Thymus (tissue), 11 donors: Measurements from ENCODE around the gene TFEB. TPM values are rescaled to one million over a fixed set of nuclear protein-coding genes. Genes with fewer than 3 reads are reported as not detected.

ENCODE experiments used
- DNase-seq, 9 donors: peaks; one replicate each; pipeline ENCODE4 v3.0.0-alpha.2; 2013; ENCODE audit warnings: low spot score in 9 of 9, low read depth in 6 of 9, missing footprints in 1 of 9
- H3K27ac ChIP-seq, 2 donors: one replicate each; pipeline ENCODE4 v1.5.1; 2013; ENCODE audit warnings: control low read depth in 1 of 2, low read depth in 1 of 2, low read length in 1 of 2, mild to moderate bottlenecking in 1 of 2, moderate library complexity in 1 of 2
- H3K27me3 ChIP-seq, 2 donors: one replicate each; pipeline ENCODE4 v1.5.1; 2013; ENCODE audit warnings: low read length in 1 of 2; ENCODE audit not compliant: control insufficient read depth in 2 of 2, insufficient read depth in 1 of 2
- H3K36me3 ChIP-seq, 2 donors: one replicate each; pipeline ENCODE4 v1.5.1; 2013; ENCODE audit warnings: low read length in 1 of 2, mild to moderate bottlenecking in 1 of 2, moderate library complexity in 1 of 2; ENCODE audit not compliant: control insufficient read depth in 2 of 2, insufficient read depth in 2 of 2
- H3K4me1 ChIP-seq, 2 donors: one replicate each; pipeline ENCODE4 v1.5.1; 2013; ENCODE audit warnings: low read length in 2 of 2; ENCODE audit not compliant: control insufficient read depth in 2 of 2, insufficient read depth in 2 of 2
- H3K4me3 ChIP-seq, 2 donors: one replicate each; pipeline ENCODE4 v1.5.1; 2013; ENCODE audit warnings: low read length in 2 of 2, control low read depth in 1 of 2, mild to moderate bottlenecking in 1 of 2
- H3K9me3 ChIP-seq, 2 donors: one replicate each; pipeline ENCODE4 v1.5.1; 2013; ENCODE audit warnings: low read length in 1 of 2, mild to moderate bottlenecking in 1 of 2; ENCODE audit not compliant: control insufficient read depth in 2 of 2, insufficient read depth in 1 of 2
- WGBS: extraction: QIAGEN DNeasy Blood & Tissue Kit; methylation state at CpG from one replicate; pipeline ENCODE4 v1.1.7; 2013; 5-methylcytosine and 5-hydroxymethylcytosine counted together
- polyA plus RNA-seq: library from polyadenylated mRNA; stranded (reverse); fragments of 200-250 nt; gene quantifications from one replicate; pipeline ENCODE4 v1.2.3, GENCODE V29; 2013
- total RNA-seq: library from RNA; stranded (reverse); fragments of 120-200 nt; gene quantifications from one replicate; pipeline ENCODE4 v1.2.4, GENCODE V29; 2013
- donor health status: healthy.

Gene TFEB
- total and polyA plus RNA-seq, 2 donors, result 6.1 to 22.8 TPM

DNA sequence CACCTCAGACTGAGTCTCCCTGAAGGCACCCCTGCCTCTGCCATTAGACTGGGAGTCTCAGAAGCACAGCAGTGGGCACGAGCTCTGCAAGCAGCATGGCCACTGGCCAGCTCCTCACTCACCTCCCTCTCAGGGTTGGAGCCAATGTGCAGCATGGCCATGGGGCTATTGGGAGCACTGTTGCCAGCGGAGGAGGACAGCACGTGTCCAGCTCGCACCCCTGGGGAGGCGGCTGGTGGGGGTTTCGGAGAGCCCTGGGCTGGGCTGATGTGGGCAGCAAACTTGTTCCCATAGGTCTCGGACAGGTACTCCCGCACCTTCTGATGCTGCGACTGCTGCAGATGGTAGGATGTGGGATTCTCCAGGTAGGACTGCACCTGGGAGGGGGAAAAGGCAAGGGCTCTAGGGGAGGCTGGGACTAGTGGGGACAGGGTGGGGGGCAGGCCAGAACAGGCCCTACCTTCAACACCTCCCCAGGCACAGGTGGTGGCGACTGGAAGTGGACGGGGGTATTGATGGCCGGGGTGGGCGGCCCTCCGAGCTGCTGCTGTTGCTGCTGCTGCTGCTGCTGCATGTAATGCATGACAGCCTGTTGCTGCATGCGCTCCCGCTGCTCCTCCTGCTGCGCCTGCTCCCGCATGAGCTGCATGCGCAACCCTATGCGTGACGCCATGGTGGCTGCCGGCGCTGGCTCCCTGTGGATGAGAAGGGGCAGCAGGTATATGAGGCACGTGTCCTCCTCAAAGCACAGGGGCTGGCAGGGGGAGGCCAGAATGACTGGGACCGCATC is 44.7 kb downstream of the TFEB start:
- Histone ChIP-seq H3K27ac (no peak overlapping the region), H3K27me3 (peaks cover 0 to under 1% of the 10 kb centered on the region in 2 donors), H3K4me1 (peaks cover 0 to 2% of the 10 kb centered on the region in 2 donors), H3K36me3 (no peaks in the 10 kb centered on the region), H3K9me3 (no peaks in the 10 kb centered on the region), H3K4me3 (no peak overlapping the region)
- no peak for DNase-seq
- WGBS, result 98% methylated on average over 25 of the region's 25 CpGs

DNA sequence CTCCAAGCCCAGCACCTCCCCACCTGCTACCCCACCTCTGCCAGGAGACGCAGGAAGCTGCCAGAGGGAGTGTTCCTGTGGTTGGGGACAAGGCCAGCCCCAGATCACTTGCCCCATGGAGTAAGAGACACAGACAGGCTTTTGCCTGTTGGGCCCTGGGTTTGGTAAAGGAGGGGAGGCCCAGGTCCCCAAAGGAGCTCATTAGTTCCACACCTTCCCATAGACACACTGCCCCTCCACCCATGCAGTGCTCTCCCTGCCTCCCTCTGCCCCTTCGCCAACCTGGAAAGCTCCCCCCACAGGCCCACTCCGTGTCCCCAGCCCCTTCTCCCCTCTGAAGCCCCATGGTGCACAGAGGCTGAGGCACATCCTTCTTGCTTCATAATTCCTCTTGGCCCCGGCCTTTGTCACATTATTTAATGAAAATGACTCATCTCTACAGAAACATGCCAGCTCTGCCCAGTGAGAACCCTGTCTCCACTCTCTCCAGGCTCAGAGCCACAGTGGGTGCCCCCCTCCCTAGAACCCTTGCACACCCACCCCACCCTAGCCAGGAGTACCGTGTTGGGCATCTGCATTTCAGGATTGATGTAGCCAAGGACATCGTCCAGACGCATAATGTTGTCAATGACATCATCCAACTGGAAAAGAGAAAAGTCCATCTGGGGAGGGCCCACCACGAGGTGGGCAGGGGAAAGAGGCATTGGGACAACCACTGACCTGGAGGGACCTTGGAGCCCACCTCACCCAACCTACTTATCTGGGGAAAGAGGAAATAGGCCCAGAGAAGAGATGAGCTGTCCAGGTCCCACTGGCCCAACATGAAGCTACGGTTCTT is 46.0 kb downstream of the TFEB start:
- 88% methylated on average over 9 of the region's 9 CpGs for WGBS
- Histone ChIP-seq H3K4me3 (no peak overlapping the region), H3K4me1 (peaks cover 0 to 2% of the 10 kb centered on the region in 2 donors), H3K9me3 (no peaks in the 10 kb centered on the region), H3K36me3 (no peaks in the 10 kb centered on the region), H3K27ac (no peak overlapping the region), H3K27me3 (no peaks in the 10 kb centered on the region)
- no peak for DNase-seq

DNA sequence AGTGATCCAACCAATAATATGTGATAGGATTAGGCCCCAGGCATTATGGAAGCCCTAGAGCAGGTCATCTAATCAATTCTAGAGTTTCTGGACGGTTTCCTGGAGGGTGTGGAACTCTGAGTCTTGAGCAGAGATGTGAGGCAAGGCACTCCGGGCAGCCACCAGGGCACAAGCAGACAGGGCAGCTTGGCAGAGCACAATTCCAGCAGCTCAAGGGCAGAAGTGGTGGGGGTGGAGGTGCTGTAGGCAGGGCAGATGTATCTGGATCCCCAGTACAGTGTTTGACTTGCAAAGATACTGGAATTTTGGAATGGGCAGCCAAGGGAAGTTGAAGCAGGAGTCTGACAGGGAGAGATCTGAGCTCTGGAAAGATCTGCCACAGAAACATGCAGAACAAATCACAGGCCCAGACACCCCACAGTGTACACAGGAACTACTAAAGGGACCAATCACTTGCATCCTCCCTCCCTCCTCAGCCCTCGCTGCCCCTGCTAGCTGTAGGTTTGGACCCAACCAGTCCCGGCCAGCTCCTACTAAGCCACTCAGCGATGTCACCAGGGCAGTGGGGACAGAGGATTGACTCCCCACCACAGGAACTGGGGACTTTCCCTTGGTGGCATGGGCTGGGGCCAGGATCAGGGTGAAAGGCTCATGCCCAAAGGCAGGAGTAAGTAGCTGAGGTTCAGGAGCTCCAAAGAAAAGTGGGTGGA is 47.0 kb downstream of the TFEB start:
- H3K27ac ChIP-seq, result no peak overlapping the region
- no peaks in the 10 kb centered on the region for H3K36me3 ChIP-seq
- peaks cover 2 to 10% of the 10 kb centered on the region in 2 donors for H3K4me1 ChIP-seq
- no peaks in the 10 kb centered on the region for H3K9me3 ChIP-seq
- 97% methylated on average over 5 of the region's 5 CpGs for WGBS
- H3K4me3 ChIP-seq, result no peak overlapping the region
- DNase-seq, result no peak
- H3K27me3 ChIP-seq, result peaks cover 0 to under 1% of the 10 kb centered on the region in 2 donors

DNA sequence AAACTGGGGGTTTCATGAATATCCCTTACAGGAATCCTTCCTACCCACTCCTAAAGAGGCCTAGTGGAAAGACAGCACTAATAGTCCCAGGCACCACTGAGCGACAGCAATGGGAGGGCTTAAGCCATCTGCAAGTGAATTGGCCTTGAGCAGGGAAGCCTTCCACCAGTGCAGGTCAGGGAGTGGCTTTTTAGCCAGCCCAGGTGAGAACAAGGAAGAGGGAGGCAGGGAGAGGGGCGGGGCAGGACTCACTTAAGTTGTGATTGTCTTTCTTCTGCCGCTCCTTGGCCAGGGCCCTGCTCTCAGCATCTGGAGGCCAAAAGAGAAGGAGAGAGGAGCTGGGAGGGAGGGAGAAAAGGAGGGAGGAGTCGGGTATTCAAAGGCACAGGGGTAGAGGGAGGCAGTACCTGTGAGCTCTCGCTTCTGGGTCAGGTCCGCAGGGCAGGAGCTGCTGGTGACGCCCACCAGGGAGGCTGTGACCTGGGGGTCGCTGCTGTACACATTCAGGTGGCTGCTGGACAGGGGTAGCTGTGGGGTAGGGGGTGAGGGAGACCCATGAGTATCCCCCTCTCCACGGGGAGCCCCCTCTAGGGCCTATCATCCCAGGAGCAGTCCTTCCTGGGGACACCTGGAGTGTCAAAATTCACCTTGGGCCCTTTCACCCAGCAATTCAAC is 47.8 kb downstream of the TFEB start:
- peaks cover 2 to 17% of the 10 kb centered on the region in 2 donors for H3K4me1 ChIP-seq
- no peaks in the 10 kb centered on the region for H3K36me3 ChIP-seq
- peaks cover 0 to 9% of the 10 kb centered on the region in 2 donors for H3K27me3 ChIP-seq
- H3K4me3 ChIP-seq, result no peak overlapping the region
- DNase-seq, result no peak
- no peak overlapping the region for H3K27ac ChIP-seq
- 86% methylated on average over 9 of the region's 9 CpGs for WGBS
- H3K9me3 ChIP-seq, result no peaks in the 10 kb centered on the region

DNA sequence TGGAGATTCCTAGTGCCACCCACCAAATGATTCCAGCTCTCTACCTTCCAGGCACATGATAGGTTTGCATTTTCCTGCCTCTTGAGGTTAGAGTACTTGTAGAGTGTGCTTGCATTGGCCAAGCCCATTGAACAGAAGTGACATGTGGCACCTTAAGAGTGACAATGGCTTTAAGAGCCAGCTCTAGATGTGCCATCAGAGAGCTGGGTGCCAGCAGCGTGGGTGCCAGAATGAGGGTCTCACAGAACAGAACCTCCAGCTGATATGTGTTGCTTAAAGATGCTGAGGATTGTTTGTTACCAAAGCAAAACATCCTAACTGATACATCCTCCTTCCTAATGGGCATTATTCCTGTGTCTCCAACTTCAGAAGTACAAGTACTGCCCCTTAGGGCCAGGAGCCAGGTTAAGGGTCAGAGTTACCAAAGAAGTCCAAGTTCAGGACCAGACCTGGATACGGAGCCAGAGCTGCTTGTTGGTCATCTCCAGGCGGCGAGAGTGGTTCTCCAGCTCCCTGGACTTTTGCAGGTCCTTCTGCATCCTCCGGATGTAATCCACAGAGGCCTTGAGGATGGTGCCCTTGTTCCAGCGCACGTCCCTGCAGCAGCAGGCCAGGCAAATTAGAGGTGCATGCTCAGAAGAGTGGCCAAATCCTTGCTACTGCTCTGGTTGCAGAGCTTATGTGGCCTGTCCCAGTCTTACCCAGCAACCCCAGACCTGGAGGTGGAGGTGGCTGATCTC is 49.6 kb downstream of the TFEB start:
- peaks cover 0 to 15% of the 10 kb centered on the region in 2 donors for H3K27me3 ChIP-seq
- no peak for DNase-seq
- H3K27ac ChIP-seq, result no peak overlapping the region
- H3K4me3 ChIP-seq, result no peak overlapping the region
- no peaks in the 10 kb centered on the region for H3K36me3 ChIP-seq
- no peaks in the 10 kb centered on the region for H3K9me3 ChIP-seq
- 99% methylated on average over 7 of the region's 7 CpGs for WGBS
- H3K4me1 ChIP-seq, result peaks cover 2 to 25% of the 10 kb centered on the region in 2 donors

DNA sequence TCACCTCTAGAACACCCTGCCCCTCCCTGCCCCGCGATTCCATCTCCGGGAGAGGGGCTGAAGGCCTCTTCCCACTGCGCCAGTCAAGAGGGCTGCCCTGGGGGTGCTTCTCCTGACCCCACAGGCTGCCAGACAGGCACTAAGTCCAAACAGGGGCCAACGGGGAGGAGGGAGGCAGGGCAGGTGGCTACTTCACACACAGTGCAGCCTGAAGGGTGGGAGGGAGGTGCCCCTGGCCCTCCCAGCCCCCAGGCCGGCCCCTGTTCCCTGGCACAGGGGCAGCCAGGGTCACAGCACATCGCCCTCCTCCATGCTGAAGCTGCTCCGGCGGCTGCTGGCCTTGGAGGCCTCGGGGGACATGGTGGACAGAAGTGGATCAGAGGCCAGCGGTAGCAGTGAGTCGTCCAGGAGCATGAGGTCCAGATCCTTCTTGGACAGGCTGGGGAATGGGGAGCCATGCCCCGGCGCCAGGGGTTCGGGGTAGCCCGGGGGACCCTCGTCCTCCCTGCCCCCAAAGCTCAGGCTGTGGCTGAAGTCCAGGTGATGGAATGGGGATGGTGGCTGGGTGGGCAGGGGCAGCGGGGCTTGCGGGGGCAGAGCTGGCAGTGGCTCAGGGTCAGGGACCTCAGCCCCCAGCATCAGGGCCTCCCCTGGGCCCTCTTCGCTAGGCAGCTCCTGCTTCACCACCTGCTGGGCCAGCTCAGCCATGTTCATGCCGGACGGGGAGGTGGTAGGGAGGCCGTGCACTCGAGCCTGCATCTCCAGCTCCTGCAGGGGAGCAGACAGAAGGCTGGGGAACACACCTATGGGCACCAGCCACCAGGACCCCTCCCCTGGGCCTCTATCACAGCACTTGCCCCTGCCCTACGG is 50.9 kb downstream of the TFEB start:
- H3K36me3 ChIP-seq, result no peaks in the 10 kb centered on the region
- no peak overlapping the region for H3K4me3 ChIP-seq
- no peak overlapping the region for H3K27ac ChIP-seq
- DNase-seq, result no peak
- WGBS, result 97% methylated on average over 25 of the region's 25 CpGs
- peaks cover 0 to 15% of the 10 kb centered on the region in 2 donors for H3K27me3 ChIP-seq
- H3K9me3 ChIP-seq, result no peaks in the 10 kb centered on the region
- H3K4me1 ChIP-seq, result peaks cover 2 to 29% of the 10 kb centered on the region in 2 donors

DNA sequence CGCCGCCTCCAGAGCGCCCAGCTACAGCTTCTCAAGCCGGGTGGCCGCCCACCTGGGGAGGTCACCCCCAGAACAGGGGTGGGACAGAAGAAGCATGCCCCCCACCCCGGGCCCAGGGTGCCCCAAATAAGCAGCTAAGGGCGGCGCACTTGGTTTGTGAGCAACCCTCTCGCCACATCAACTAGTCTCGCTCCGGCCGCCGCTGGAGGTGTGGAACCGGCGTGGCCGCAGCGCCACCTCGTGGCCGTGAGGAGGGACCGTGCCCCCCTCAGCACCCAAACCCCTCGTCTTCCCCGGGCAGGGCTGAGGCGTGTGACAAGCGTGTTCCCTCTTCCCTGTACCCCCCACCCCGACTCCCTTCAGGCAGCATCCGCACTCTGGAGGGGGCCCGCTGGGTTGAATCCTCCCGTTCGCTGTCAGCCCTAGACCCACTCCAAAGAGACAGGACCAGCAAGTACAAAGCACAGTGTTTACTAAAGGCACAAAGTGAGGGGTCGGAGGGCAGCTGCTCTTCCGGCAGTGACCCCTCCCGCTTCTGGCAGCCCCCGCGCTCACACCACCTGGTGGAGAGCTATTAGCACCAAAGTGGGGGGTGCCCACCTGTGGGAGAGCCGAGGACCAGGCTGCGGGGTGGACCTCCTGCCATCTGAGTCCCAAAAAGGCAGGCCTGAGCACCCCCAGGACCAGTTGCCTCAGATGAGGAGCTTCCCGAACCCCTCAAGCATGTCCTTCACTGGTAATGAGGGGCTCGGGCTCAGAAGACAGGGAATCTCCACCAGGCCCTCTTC is 51.7 kb downstream of the TFEB start:
- 15% methylated on average over 38 of the region's 38 CpGs for WGBS
- DNase-seq, result peak in 8 of 9 donors; percentile 72 to 95 (median 82)

More for the DNA sequence above, 51.7 kb downstream of the TFEB start:
- Histone ChIP-seq H3K4me1 (peaks cover 2 to 29% of the 10 kb centered on the region in 2 donors), H3K4me3 (peak overlapping the region; percentile 46 to 50), H3K9me3 (no peaks in the 10 kb centered on the region), H3K36me3 (no peaks in the 10 kb centered on the region), H3K27ac (no peak overlapping the region), H3K27me3 (peaks cover 0 to 15% of the 10 kb centered on the region in 2 donors)
